Endodermal cell (in vitro differentiated cells): ENCODE data around the gene GABRG3. TPM values are rescaled to one million over a fixed set of nuclear protein-coding genes. Genes with fewer than 3 reads are reported as not detected.

Experiments used
- DNase-seq: peaks from one replicate; pipeline ENCODE4 v3.0.0-alpha.2; 2017
- H3K27ac ChIP-seq: 2 replicates; pipeline ENCODE4 v1.5.1; 2013; ENCODE audit warnings: mild to moderate bottlenecking, low read depth, low read length, moderate library complexity
- H3K27me3 ChIP-seq: 2 replicates; pipeline ENCODE4 v1.6.1; 2013; ENCODE audit warnings: mild to moderate bottlenecking, low read length, moderate library complexity; ENCODE audit not compliant: insufficient read depth, control insufficient read depth, poor library complexity, severe bottlenecking
- H3K36me3 ChIP-seq: 2 replicates; pipeline ENCODE4 v1.7.0; 2013; ENCODE audit warnings: mild to moderate bottlenecking, low read length, moderate library complexity; ENCODE audit not compliant: control insufficient read depth, insufficient read depth
- H3K4me1 ChIP-seq: one replicate; pipeline ENCODE4 v1.7.0; 2013; ENCODE audit warnings: low read length; ENCODE audit not compliant: control insufficient read depth, insufficient read depth
- H3K4me3 ChIP-seq: 2 replicates; pipeline ENCODE4 v1.5.1; 2013; ENCODE audit warnings: mild to moderate bottlenecking, low read length, moderate library complexity
- H3K9ac ChIP-seq: 2 replicates; pipeline ENCODE4 v1.6.1; 2013; ENCODE audit warnings: mild to moderate bottlenecking, low read length, moderate library complexity; ENCODE audit not compliant: poor library complexity, severe bottlenecking; ENCODE audit errors: extremely low read depth
- H3K9me3 ChIP-seq: 2 replicates; pipeline ENCODE4 v1.6.1; 2013; ENCODE audit warnings: mild to moderate bottlenecking, low read length, moderate library complexity; ENCODE audit not compliant: control insufficient read depth
- H3K27ac Mint-ChIP-seq: 2 replicates; pipeline ENCODE4 v1.8.0; 2020; ENCODE audit warnings: mixed read lengths
- H3K27me3 Mint-ChIP-seq: 2 replicates; pipeline ENCODE4 v1.8.0; 2021; ENCODE audit warnings: mild to moderate bottlenecking, mixed read lengths; ENCODE audit not compliant: insufficient read depth
- H3K36me3 Mint-ChIP-seq: 2 replicates; pipeline ENCODE4 v1.8.0; 2020; ENCODE audit warnings: low read depth, mixed read lengths
- H3K4me1 Mint-ChIP-seq: 2 replicates; pipeline ENCODE4 v1.8.0; 2020; ENCODE audit warnings: mixed read lengths
- H3K4me3 Mint-ChIP-seq: 2 replicates; pipeline ENCODE4 v1.8.0; 2020; ENCODE audit warnings: mild to moderate bottlenecking, moderate library complexity, mixed read lengths
- H3K9me3 Mint-ChIP-seq: 2 replicates; pipeline ENCODE4 v1.8.0; 2020; ENCODE audit warnings: mild to moderate bottlenecking, mixed read lengths
- WGBS, 2 experiments: methylation state at CpG; one replicate each; pipeline versions ENCODE4 v1.1.5 to v1.1.7; 2013; ENCODE audit warnings: missing lambda C conversion rate in 2 of 2, mixed read lengths in 1 of 2; ENCODE audit not compliant: insufficient coverage in 1 of 2, insufficient read length in 1 of 2; 5-methylcytosine and 5-hydroxymethylcytosine counted together
- total RNA-seq, 2 donors: library from RNA; stranded (reverse); fragmentation: NEBNext Ultra II Directional in 1 of 2; extraction: Animal tissue kit (Norgen Biotek cat#: 25700) in 1 of 2; gene quantifications; 2 replicates in 1 of 2; 3 replicates in 1 of 2; pipeline ENCODE4 v1.2.1, GENCODE V29; 2021
- TF ChIP-seq, protein P1 (sequence below): fragments of 200-600 bp; sonication (generic); conservative IDR thresholded peaks from 2 replicates; pipeline ENCODE4 v1.5.0; 2021; ENCODE audit warnings: antibody characterized with exemption, mild to moderate bottlenecking

GABRG3 gene
- total RNA-seq, 2 donors from 2014 or later, result 0.48 to 0.84 TPM

DNA sequence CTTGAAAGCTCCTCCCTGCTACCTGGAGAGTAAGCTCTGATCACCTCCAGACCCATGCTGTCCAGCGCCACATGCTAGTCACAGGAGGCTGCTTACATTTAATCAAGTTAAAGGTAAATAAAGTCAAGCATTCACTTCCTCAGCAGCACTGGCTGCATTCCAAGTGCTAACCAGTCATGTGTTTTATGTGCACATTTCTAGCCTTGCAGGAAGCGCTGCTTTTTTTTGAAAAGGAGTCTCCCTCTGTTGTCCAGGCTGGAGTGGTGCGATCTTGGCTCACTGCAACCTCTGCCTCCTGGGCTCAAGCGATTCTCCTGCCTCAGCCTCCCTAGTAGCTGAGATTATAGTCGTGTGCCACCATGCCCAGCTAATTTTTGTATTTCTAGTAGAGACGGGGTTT is 279.2 kb downstream of the GABRG3 start:
- WGBS, 2 experiments, result 89 to 96% methylated on average over 5 to 6 of the region's 6 CpGs
- TF ChIP-seq, protein P1, sequence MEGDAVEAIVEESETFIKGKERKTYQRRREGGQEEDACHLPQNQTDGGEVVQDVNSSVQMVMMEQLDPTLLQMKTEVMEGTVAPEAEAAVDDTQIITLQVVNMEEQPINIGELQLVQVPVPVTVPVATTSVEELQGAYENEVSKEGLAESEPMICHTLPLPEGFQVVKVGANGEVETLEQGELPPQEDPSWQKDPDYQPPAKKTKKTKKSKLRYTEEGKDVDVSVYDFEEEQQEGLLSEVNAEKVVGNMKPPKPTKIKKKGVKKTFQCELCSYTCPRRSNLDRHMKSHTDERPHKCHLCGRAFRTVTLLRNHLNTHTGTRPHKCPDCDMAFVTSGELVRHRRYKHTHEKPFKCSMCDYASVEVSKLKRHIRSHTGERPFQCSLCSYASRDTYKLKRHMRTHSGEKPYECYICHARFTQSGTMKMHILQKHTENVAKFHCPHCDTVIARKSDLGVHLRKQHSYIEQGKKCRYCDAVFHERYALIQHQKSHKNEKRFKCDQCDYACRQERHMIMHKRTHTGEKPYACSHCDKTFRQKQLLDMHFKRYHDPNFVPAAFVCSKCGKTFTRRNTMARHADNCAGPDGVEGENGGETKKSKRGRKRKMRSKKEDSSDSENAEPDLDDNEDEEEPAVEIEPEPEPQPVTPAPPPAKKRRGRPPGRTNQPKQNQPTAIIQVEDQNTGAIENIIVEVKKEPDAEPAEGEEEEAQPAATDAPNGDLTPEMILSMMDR, result peak; percentile 28
- no peak overlapping the region for H3K27ac Mint-ChIP-seq

GRCh38 chr15:27254055-27254454 is 283.1 kb downstream of the GABRG3 start:
- H3K27me3 Mint-ChIP-seq, result no peaks in the 10 kb centered on the region
- peaks cover 6% of the 10 kb centered on the region for H3K4me1 Mint-ChIP-seq
- no peaks in the 10 kb centered on the region for H3K36me3 Mint-ChIP-seq

More for the DNA sequence above, 279.2 kb downstream of the GABRG3 start:
- Mint-ChIP-seq H3K9me3 (no peaks in the 10 kb centered on the region), H3K36me3 (no peaks in the 10 kb centered on the region), H3K27me3 (no peaks in the 10 kb centered on the region), H3K4me1 (no peaks in the 10 kb centered on the region), H3K4me3 (no peak overlapping the region)
- H3K4me1 ChIP-seq, result no peaks in the 10 kb centered on the region
- no peaks in the 10 kb centered on the region for H3K27me3 ChIP-seq
- H3K36me3 ChIP-seq, result no peaks in the 10 kb centered on the region
- no peak for DNase-seq
- no peaks in the 10 kb centered on the region for H3K9me3 ChIP-seq
- H3K4me3 ChIP-seq, result no peak overlapping the region
- H3K27ac ChIP-seq, result no peak overlapping the region
- no peak overlapping the region for H3K9ac ChIP-seq

DNA sequence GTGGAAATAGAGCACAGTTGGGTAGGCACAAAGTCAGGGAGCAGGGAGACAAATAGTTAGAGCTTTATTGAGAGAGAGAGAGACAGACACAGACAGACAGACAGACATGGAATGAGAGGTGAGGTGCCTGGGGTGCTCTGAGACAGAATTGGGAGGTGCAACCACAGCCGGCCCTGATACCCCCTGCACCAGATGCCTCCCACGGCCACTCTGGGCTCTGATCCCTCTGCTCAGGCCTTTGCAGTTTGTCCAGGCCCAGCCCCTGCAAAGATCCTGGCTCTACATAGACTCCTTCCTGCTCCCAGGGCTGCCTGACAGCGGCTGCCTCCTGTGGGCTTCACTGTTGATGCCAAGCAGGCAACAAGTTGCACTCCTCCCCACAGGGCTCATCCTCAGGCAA is 283.8 kb downstream of the GABRG3 start:
- TF ChIP-seq, protein P1, result no peak
- no peaks in the 10 kb centered on the region for H3K9me3 ChIP-seq

More at GRCh38 chr15:27254055-27254454, 283.1 kb downstream of the GABRG3 start:
- no peak overlapping the region for H3K27ac ChIP-seq
- 85 to 91% methylated on average over 4 to 8 of the region's 9 CpGs for WGBS, 2 experiments
- H3K4me3 ChIP-seq, result no peak overlapping the region
- no peaks in the 10 kb centered on the region for H3K27me3 ChIP-seq
- no peaks in the 10 kb centered on the region for H3K36me3 ChIP-seq
- DNase-seq, result no peak
- TF ChIP-seq, protein P1, result no peak
- H3K4me1 ChIP-seq, result no peaks in the 10 kb centered on the region
- Mint-ChIP-seq H3K27ac (no peak overlapping the region), H3K9me3 (no peaks in the 10 kb centered on the region), H3K4me3 (no peak overlapping the region)
- no peak overlapping the region for H3K9ac ChIP-seq
- H3K9me3 ChIP-seq, result no peaks in the 10 kb centered on the region

More for the DNA sequence above, 283.8 kb downstream of the GABRG3 start:
- no peaks in the 10 kb centered on the region for H3K36me3 ChIP-seq
- no peak for DNase-seq
- H3K27ac Mint-ChIP-seq, result no peak overlapping the region
- no peaks in the 10 kb centered on the region for H3K27me3 ChIP-seq
- no peak overlapping the region for H3K9ac ChIP-seq
- no peaks in the 10 kb centered on the region for H3K27me3 Mint-ChIP-seq
- H3K9me3 Mint-ChIP-seq, result no peaks in the 10 kb centered on the region
- H3K27ac ChIP-seq, result no peak overlapping the region
- peaks cover 6% of the 10 kb centered on the region for H3K4me1 Mint-ChIP-seq
- H3K36me3 Mint-ChIP-seq, result no peaks in the 10 kb centered on the region
- no peak overlapping the region for H3K4me3 Mint-ChIP-seq
- no peaks in the 10 kb centered on the region for H3K4me1 ChIP-seq
- 65 to 70% methylated on average over 2 to 3 of the region's 3 CpGs for WGBS, 2 experiments
- no peak overlapping the region for H3K4me3 ChIP-seq
